Mammary epithelial cell (primary cell): Measurements from ENCODE around the gene MYO16.

ENCODE experiments used
- EZH2 ChIP-seq: IDR thresholded peaks from 2 replicates; pipeline ENCODE4 v1.6.1; 2012; ENCODE audit warnings: low read length, inconsistent platforms, borderline replicate concordance
- TF ChIP-seq, protein P1 (sequence below), 2 donors: IDR thresholded peaks in 1 of 2; conservative IDR thresholded peaks in 1 of 2; 2 replicates each; pipeline ENCODE4 v1.5.1; 2011 to 2012; ENCODE audit warnings: inconsistent platforms in 2 of 2, low read length in 2 of 2, mild to moderate bottlenecking in 2 of 2, control low read depth in 1 of 2, low read depth in 1 of 2; ENCODE audit not compliant: insufficient read depth in 1 of 2; ENCODE audit errors: extremely low read depth in 1 of 2

DNA sequence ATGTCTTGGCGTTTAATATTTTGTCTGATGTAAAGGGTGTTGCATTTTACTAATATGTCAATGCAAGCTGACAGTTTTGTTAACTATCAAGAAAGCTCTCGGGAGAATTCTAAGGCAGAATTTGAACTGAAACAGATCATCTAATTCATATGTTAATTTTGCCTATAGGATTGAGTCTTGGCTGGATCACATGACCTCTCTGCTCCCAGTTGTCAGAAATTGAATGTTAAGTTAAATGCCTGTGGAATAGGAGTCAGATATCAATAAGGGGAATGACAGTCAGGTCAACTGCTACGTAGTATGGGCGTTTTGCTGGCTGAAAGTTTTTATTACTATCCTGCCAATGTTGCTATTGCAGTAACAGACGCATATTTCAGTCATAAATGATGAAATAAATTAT is 358.5 kb downstream of the MYO16 start:
- TF ChIP-seq, protein P1, sequence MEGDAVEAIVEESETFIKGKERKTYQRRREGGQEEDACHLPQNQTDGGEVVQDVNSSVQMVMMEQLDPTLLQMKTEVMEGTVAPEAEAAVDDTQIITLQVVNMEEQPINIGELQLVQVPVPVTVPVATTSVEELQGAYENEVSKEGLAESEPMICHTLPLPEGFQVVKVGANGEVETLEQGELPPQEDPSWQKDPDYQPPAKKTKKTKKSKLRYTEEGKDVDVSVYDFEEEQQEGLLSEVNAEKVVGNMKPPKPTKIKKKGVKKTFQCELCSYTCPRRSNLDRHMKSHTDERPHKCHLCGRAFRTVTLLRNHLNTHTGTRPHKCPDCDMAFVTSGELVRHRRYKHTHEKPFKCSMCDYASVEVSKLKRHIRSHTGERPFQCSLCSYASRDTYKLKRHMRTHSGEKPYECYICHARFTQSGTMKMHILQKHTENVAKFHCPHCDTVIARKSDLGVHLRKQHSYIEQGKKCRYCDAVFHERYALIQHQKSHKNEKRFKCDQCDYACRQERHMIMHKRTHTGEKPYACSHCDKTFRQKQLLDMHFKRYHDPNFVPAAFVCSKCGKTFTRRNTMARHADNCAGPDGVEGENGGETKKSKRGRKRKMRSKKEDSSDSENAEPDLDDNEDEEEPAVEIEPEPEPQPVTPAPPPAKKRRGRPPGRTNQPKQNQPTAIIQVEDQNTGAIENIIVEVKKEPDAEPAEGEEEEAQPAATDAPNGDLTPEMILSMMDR (conservative IDR thresholded peaks at IDR 0.05 in 1 of 2, IDR thresholded peaks at IDR 0.05 in 1 of 2; ENCODE audit: extremely low read depth in 1 of 2, insufficient read depth in 1 of 2, low read depth in 1 of 2, low read length in 2 of 2): no peak
- no peak for TF ChIP-seq EZH2
